Hepatocyte (in vitro differentiated cells): ENCODE measurements around the gene TRPM7. TPM values are rescaled to one million over a fixed set of nuclear protein-coding genes. Genes with fewer than 3 reads are reported as not detected.
A peak's percentile ranks its signal among the peaks of the same experiment; 100 is the strongest.

Experiments used
- DNase-seq: peaks from one replicate; pipeline ENCODE4 v3.0.0-alpha.2; 2016; ENCODE audit warnings: low spot score
- H2AFZ ChIP-seq: fragments of 200-600 bp; sonication (generic); 2 replicates; pipeline ENCODE4 v1.6.0; 2016; ENCODE audit warnings: antibody characterized with exemption, mild to moderate bottlenecking
- H3K27ac ChIP-seq: fragments of 200-600 bp; sonication (generic); 2 replicates; pipeline ENCODE4 v1.5.1; 2016; ENCODE audit warnings: mild to moderate bottlenecking
- H3K27me3 ChIP-seq: fragments of 200-600 bp; sonication (generic); 2 replicates; pipeline ENCODE4 v1.6.1; 2016
- H3K36me3 ChIP-seq: fragments of 200-600 bp; sonication (generic); replicated peaks from 2 replicates; pipeline ENCODE4 v1.5.1; 2016; ENCODE audit warnings: low read depth; ENCODE audit not compliant: insufficient read depth
- H3K4me1 ChIP-seq: fragments of 200-600 bp; sonication (generic); 2 replicates; pipeline ENCODE4 v1.5.1; 2016; ENCODE audit warnings: mild to moderate bottlenecking, moderate library complexity; ENCODE audit not compliant: insufficient read depth
- H3K4me2 ChIP-seq: fragments of 200-600 bp; sonication (generic); 2 replicates; pipeline ENCODE4 v1.6.0; 2016
- H3K4me3 ChIP-seq: fragments of 200-600 bp; sonication (generic); 2 replicates; pipeline ENCODE4 v1.5.1; 2016; ENCODE audit warnings: mild to moderate bottlenecking
- H3K79me2 ChIP-seq: fragments of 200-600 bp; sonication (generic); 2 replicates; pipeline ENCODE4 v1.6.0; 2017; ENCODE audit warnings: mild to moderate bottlenecking
- H3K9me2 ChIP-seq: fragments of 200-600 bp; sonication (generic); replicated peaks from 2 replicates; pipeline ENCODE4 v1.6.0; 2017; ENCODE audit warnings: mild to moderate bottlenecking; ENCODE audit not compliant: insufficient read depth
- H3K9me3 ChIP-seq: fragments of 200-600 bp; sonication (generic); 2 replicates; pipeline ENCODE4 v1.5.1; 2016; ENCODE audit warnings: low read depth, mild to moderate bottlenecking
- H4K20me1 ChIP-seq: fragments of 200-600 bp; sonication (generic); 2 replicates; pipeline ENCODE4 v1.6.0; 2016; ENCODE audit warnings: mild to moderate bottlenecking; ENCODE audit not compliant: insufficient read depth, poor library complexity, severe bottlenecking
- CTCF ChIP-seq: fragments of 200-600 bp; sonication (generic); IDR thresholded peaks from 2 replicates; pipeline ENCODE4 v1.5.1; 2016; ENCODE audit warnings: antibody characterized with exemption, mild to moderate bottlenecking; ENCODE audit not compliant: poor library complexity
- EZH2 ChIP-seq: fragments of 200-600 bp; sonication (generic); IDR thresholded peaks from 2 replicates; pipeline ENCODE4 v1.6.1; 2016; ENCODE audit warnings: antibody characterized with exemption, mild to moderate bottlenecking, borderline replicate concordance
- EZH2phosphoT487 ChIP-seq: fragments of 200-600 bp; sonication (generic); IDR thresholded peaks from one replicate; pipeline ENCODE4 v1.6.1; 2018; ENCODE audit warnings: antibody characterized with exemption, mild to moderate bottlenecking, low read depth, moderate library complexity; ENCODE audit not compliant: unreplicated experiment, severe bottlenecking
- WGBS: methylation state at CpG from one replicate; pipeline ENCODE4 v1.1.6; 2016; ENCODE audit warnings: low lambda C conversion rate; ENCODE audit errors: missing lambda C conversion rate; 5-methylcytosine and 5-hydroxymethylcytosine counted together
- polyA plus RNA-seq: library from polyadenylated mRNA; unstranded; fragments of >200 nt; fragmentation: Nextera tagmentation; extraction: Ambion mirVana; gene quantifications from 2 replicates; pipeline ENCODE4 v1.2.1, GENCODE V29; 2016
- total RNA-seq: library from RNA; depleted of rRNA; stranded (reverse); fragments of >200 nt; gene quantifications from 2 replicates; pipeline ENCODE4 v1.2.3, GENCODE V29; 2014

Gene TRPM7, protein sequence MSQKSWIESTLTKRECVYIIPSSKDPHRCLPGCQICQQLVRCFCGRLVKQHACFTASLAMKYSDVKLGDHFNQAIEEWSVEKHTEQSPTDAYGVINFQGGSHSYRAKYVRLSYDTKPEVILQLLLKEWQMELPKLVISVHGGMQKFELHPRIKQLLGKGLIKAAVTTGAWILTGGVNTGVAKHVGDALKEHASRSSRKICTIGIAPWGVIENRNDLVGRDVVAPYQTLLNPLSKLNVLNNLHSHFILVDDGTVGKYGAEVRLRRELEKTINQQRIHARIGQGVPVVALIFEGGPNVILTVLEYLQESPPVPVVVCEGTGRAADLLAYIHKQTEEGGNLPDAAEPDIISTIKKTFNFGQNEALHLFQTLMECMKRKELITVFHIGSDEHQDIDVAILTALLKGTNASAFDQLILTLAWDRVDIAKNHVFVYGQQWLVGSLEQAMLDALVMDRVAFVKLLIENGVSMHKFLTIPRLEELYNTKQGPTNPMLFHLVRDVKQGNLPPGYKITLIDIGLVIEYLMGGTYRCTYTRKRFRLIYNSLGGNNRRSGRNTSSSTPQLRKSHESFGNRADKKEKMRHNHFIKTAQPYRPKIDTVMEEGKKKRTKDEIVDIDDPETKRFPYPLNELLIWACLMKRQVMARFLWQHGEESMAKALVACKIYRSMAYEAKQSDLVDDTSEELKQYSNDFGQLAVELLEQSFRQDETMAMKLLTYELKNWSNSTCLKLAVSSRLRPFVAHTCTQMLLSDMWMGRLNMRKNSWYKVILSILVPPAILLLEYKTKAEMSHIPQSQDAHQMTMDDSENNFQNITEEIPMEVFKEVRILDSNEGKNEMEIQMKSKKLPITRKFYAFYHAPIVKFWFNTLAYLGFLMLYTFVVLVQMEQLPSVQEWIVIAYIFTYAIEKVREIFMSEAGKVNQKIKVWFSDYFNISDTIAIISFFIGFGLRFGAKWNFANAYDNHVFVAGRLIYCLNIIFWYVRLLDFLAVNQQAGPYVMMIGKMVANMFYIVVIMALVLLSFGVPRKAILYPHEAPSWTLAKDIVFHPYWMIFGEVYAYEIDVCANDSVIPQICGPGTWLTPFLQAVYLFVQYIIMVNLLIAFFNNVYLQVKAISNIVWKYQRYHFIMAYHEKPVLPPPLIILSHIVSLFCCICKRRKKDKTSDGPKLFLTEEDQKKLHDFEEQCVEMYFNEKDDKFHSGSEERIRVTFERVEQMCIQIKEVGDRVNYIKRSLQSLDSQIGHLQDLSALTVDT (N-terminal part only)
- 58.3 and 59.0 TPM in 2 replicates for total RNA-seq
- 12.1 and 12.2 TPM in 2 replicates for polyA plus RNA-seq

DNA sequence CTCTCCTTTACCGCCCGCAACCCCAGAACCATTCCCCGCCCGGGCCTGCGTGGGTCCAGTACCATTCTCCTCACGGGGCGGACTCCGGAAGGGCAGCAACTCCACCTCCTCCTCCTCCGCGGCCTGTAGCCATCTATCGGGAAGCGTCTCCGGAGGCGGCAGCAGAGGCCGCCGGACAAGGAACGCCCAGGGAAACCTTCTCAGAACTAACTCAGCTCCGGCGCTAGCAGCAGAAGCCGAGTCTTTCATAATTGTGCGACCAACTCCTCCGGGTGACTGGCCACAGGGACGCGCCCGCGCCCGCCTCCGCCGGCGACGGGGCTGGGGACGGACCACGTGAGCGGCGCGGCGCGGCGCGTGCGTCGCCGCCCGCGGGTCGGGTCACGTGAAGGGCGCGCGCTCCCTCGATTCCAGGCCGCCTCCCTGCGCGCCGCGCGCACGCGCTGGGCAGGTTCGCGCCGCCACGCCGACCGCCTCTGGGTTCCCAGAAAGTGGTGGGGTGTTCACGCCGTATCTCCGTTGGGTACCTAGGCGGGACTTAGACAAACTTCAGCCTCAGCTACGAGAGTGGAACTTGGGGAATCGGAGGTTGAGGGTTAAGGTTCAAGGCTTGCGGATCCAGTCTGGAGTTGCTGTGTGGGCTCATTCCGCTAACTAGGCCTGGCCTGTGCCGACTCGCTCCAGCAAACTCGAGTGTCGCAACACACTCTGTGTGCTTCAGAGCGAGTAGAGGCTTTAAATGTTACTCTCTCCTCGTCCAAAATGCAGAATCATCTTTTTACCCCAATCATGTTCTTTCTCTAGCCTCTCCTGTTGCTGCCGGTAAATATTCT, at the start of gene TRPM7:
Gene TRPM7, minus strand, starts transcription at position 329 of the 833 bp plus-strand sequence. Its CDS starts 264 bp downstream, at position 65.
- no peaks in the 10 kb centered on the region for H3K27me3 ChIP-seq

GRCh38 chr15:50735156-50735555, 48.6 kb upstream of the TRPM7 start:
- no peak overlapping the region for H3K4me3 ChIP-seq
- TF ChIP-seq CTCF: no peak
- TF ChIP-seq EZH2phosphoT487: no peak
- TF ChIP-seq EZH2: no peak
- H3K27me3 ChIP-seq: no peaks in the 10 kb centered on the region
- no peaks in the 10 kb centered on the region for H4K20me1 ChIP-seq
- H3K79me2 ChIP-seq: no peaks in the 10 kb centered on the region
- no peaks in the 10 kb centered on the region for H3K9me2 ChIP-seq
- WGBS: 81% methylated on average over 4 of the region's 4 CpGs
- H3K27ac ChIP-seq: no peak overlapping the region
- H2AFZ ChIP-seq: no peak overlapping the region
- H3K4me1 ChIP-seq: no peaks in the 10 kb centered on the region
- no peak overlapping the region for H3K4me2 ChIP-seq
- H3K36me3 ChIP-seq: no peaks in the 10 kb centered on the region
- H3K9me3 ChIP-seq: no peaks in the 10 kb centered on the region
- DNase-seq: no peak

More for the DNA sequence above, at the start of gene TRPM7:
- Histone ChIP-seq H3K36me3 (no peaks in the 10 kb centered on the region), H3K9me2 (no peaks in the 10 kb centered on the region), H3K4me3 (peak within 1 kb of the TSS; percentile 100), H3K9me3 (no peaks in the 10 kb centered on the region), H3K4me2 (peak within 1 kb of the TSS; percentile 93), H2AFZ (peak within 1 kb of the TSS; percentile 96), H3K79me2 (peaks cover 47% of the 10 kb centered on the region), H3K4me1 (peaks cover 9% of the 10 kb centered on the region), H4K20me1 (peaks cover 34% of the 10 kb centered on the region), H3K27ac (peak within 1 kb of the TSS; percentile 99)
- TF ChIP-seq EZH2phosphoT487 (no peak), EZH2 (no peak), CTCF (no peak)
- under 1% methylated on average over 78 of the region's 80 CpGs for WGBS
- peak; percentile 95 for DNase-seq

DNA sequence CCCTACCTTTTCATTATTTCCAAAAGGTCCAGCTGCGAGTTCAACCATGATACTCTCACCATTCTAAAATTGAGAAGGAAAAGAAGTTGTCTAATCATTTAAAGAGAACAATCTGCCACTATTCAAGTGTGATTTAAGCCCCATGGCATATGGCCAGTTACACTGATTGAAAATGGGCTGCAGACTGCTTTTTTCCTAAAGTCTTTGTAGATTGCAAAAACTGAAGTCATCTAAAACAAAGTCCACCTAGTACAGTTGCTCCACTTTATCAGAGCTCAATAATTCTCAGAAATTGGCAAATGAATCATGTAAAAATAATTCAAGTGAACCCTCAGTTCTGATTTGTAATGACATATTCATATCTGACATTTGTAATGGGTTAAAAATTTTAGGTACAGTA, 39.7 kb upstream of the TRPM7 start:
- WGBS: 97% methylated on average over 1 of the region's 1 CpG
- no peak overlapping the region for H3K4me2 ChIP-seq
- no peaks in the 10 kb centered on the region for H3K79me2 ChIP-seq
- DNase-seq: no peak
- no peaks in the 10 kb centered on the region for H3K27me3 ChIP-seq
- H3K4me1 ChIP-seq: no peaks in the 10 kb centered on the region
- H3K4me3 ChIP-seq: no peak overlapping the region
- H4K20me1 ChIP-seq: no peaks in the 10 kb centered on the region
- no peak overlapping the region for H2AFZ ChIP-seq
- no peaks in the 10 kb centered on the region for H3K9me3 ChIP-seq
- no peaks in the 10 kb centered on the region for H3K9me2 ChIP-seq
- TF ChIP-seq EZH2phosphoT487 (no peak), CTCF (no peak), EZH2 (no peak)
- no peaks in the 10 kb centered on the region for H3K36me3 ChIP-seq
- no peak overlapping the region for H3K27ac ChIP-seq
